Neural cell (in vitro differentiated cells): ENCODE results near the gene SMCHD1.

Experiments
- EP300 ChIP-seq: fragments of 450-650 bp; conservative IDR thresholded peaks from 2 replicates; pipeline ENCODE4 v1.6.1; 2014; ENCODE audit warnings: antibody characterized with exemption, mild to moderate bottlenecking, moderate library complexity; ENCODE audit not compliant: poor library complexity, severe bottlenecking
- EZH2 ChIP-seq: fragments of 200-600, 300-800 bp; shearing (Covaris generic), sonication (generic); IDR thresholded peaks from 2 replicates; pipeline ENCODE4 v1.6.1; 2014; ENCODE audit warnings: antibody characterized with exemption, low read length, borderline replicate concordance, mild to moderate bottlenecking; ENCODE audit not compliant: insufficient read depth, poor library complexity, severe bottlenecking
- TF ChIP-seq, protein P1 (sequence below): IDR thresholded peaks from 2 replicates; pipeline ENCODE4 v1.6.1; 2012; ENCODE audit warnings: borderline replicate concordance
- TF ChIP-seq, protein P2 (sequence below): fragments of 450-650 bp; IDR thresholded peaks from 2 replicates; pipeline ENCODE4 v1.5.1; 2014; ENCODE audit warnings: antibody characterized with exemption, mild to moderate bottlenecking, moderate library complexity; ENCODE audit not compliant: poor library complexity, severe bottlenecking

DNA sequence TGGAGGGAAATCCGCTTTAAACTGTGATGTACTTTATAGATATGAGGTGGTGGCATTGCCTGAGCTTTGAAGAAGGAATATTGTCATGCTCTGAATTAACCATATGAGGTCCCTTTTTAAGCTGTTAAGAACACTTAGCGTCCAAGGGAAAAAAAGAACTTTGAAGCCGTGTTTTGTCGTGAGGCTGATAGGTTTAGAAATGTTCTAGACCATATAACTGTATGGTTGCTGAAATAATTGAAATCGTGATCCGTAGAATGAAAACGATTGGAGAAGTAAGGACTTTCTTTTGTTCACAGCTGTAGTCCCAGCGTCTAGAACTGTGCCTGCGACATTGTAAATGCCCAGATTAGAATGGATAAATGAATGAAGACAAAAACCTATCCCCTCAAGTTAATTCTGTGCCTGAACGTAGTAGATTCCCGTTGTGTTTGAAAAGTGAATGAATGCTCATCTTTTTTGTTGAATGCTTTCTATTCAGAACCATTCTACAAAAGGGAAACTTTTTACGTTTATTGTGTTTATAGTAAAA lies 1.5 kb downstream of the SMCHD1 start:
- TF ChIP-seq EP300, result no peak
- TF ChIP-seq, protein P1, sequence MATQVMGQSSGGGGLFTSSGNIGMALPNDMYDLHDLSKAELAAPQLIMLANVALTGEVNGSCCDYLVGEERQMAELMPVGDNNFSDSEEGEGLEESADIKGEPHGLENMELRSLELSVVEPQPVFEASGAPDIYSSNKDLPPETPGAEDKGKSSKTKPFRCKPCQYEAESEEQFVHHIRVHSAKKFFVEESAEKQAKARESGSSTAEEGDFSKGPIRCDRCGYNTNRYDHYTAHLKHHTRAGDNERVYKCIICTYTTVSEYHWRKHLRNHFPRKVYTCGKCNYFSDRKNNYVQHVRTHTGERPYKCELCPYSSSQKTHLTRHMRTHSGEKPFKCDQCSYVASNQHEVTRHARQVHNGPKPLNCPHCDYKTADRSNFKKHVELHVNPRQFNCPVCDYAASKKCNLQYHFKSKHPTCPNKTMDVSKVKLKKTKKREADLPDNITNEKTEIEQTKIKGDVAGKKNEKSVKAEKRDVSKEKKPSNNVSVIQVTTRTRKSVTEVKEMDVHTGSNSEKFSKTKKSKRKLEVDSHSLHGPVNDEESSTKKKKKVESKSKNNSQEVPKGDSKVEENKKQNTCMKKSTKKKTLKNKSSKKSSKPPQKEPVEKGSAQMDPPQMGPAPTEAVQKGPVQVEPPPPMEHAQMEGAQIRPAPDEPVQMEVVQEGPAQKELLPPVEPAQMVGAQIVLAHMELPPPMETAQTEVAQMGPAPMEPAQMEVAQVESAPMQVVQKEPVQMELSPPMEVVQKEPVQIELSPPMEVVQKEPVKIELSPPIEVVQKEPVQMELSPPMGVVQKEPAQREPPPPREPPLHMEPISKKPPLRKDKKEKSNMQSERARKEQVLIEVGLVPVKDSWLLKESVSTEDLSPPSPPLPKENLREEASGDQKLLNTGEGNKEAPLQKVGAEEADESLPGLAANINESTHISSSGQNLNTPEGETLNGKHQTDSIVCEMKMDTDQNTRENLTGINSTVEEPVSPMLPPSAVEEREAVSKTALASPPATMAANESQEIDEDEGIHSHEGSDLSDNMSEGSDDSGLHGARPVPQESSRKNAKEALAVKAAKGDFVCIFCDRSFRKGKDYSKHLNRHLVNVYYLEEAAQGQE, result no peak
- TF ChIP-seq, protein P2, sequence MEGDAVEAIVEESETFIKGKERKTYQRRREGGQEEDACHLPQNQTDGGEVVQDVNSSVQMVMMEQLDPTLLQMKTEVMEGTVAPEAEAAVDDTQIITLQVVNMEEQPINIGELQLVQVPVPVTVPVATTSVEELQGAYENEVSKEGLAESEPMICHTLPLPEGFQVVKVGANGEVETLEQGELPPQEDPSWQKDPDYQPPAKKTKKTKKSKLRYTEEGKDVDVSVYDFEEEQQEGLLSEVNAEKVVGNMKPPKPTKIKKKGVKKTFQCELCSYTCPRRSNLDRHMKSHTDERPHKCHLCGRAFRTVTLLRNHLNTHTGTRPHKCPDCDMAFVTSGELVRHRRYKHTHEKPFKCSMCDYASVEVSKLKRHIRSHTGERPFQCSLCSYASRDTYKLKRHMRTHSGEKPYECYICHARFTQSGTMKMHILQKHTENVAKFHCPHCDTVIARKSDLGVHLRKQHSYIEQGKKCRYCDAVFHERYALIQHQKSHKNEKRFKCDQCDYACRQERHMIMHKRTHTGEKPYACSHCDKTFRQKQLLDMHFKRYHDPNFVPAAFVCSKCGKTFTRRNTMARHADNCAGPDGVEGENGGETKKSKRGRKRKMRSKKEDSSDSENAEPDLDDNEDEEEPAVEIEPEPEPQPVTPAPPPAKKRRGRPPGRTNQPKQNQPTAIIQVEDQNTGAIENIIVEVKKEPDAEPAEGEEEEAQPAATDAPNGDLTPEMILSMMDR, result no peak
- TF ChIP-seq EZH2, result no peak
